Esophagus squamous epithelium (tissue), 4 donors: ENCODE results near the gene NEDD4.

Experiments
- CTCF ChIP-seq, 6 experiments: fragments of 450-650 bp in 4 of 6; fragments of 200-600 bp in 2 of 6; sonication (generic) in 2 of 6; IDR thresholded peaks; one replicate each; pipeline ENCODE4 v1.5.1; 2016 to 2019; ENCODE audit warnings: antibody characterized with exemption in 6 of 6, mild to moderate bottlenecking in 4 of 6, moderate library complexity in 4 of 6
- POLR2A ChIP-seq, 4 donors: fragments of 450-650 bp; IDR thresholded peaks; one replicate each; pipeline ENCODE4 v1.6.1; 2017; ENCODE audit warnings: antibody characterized with exemption in 4 of 4, mild to moderate bottlenecking in 4 of 4, moderate library complexity in 3 of 4

- TF ChIP-seq CTCF (IDR thresholded peaks at IDR 0.05) (no peak), POLR2A (IDR thresholded peaks at IDR 0.05) (no peak)
Observed at GRCh38 chr15:56017511-56017910, 24.1 kb upstream of the NEDD4 start.
